H1 (cell line): ENCODE results near the gene ZDHHC20. TPM values are rescaled to one million over a fixed set of nuclear protein-coding genes. Genes with fewer than 3 reads are reported as not detected.

ENCODE experiments used
- CTCF ChIA-PET: fragments of 300-600 bp; sonication (Branson Sonifier 250); formaldehyde crosslinking; loops from one replicate; lab custom pipeline; 2021; ENCODE audit not compliant: partially characterized antibody; lab: Charles Lee
- POLR2A ChIA-PET: fragments of 300-600 bp; sonication (Branson Sonifier 250); formaldehyde crosslinking; loops from one replicate; lab custom pipeline; 2021; ENCODE audit warnings: inconsistent platforms; ENCODE audit not compliant: partially characterized antibody; lab: Charles Lee
- DNase-seq, 2 experiments: peaks; one replicate each; pipeline versions ENCODE4 v3.0.0 to v3.0.0-alpha.2; 2010 to 2022; ENCODE audit warnings: low spot score in 2 of 2, low read depth in 1 of 2, mixed read lengths in 1 of 2
- FAIRE-seq: peaks from 2 replicates; lab custom pipeline; 2011; peaks lifted over from hg19 to GRCh38; lab: Jason Lieb, UNC
- H2AFZ ChIP-seq: 2 replicates; pipeline ENCODE4 v1.8.1; 2012; ENCODE audit warnings: low read length, inconsistent platforms
- H2AK5ac ChIP-seq: 2 replicates; pipeline ENCODE4 v1.6.1; 2013; ENCODE audit warnings: low read depth, low read length
- H2BK120ac ChIP-seq: replicated peaks from 2 replicates; pipeline ENCODE3; 2013; ENCODE audit warnings: low read depth, low read length, inconsistent platforms
- H2BK12ac ChIP-seq: 2 replicates; pipeline ENCODE4 v1.6.1; 2013; ENCODE audit warnings: low read depth, low read length
- H2BK15ac ChIP-seq: 2 replicates; pipeline ENCODE4 v1.6.1; 2013; ENCODE audit warnings: low read length
- H2BK20ac ChIP-seq: 2 replicates; pipeline ENCODE4 v1.6.1; 2013; ENCODE audit warnings: low read length
- H2BK5ac ChIP-seq: 2 replicates; pipeline ENCODE4 v1.6.1; 2013; ENCODE audit warnings: low read depth, low read length
- H3K14ac ChIP-seq: 2 replicates; pipeline ENCODE4 v1.6.1; 2013; ENCODE audit warnings: inconsistent platforms; ENCODE audit not compliant: insufficient read length
- H3K18ac ChIP-seq: 2 replicates; pipeline ENCODE4 v1.6.1; 2013; ENCODE audit warnings: low read length; ENCODE audit errors: extremely low read depth
- H3K23ac ChIP-seq: 2 replicates; pipeline ENCODE4 v1.6.1; 2013; ENCODE audit warnings: inconsistent platforms; ENCODE audit not compliant: insufficient read length
- H3K23me2 ChIP-seq: 2 replicates; pipeline ENCODE4 v1.6.1; 2013; ENCODE audit warnings: low read depth, low read length
- H3K27ac ChIP-seq: 2 replicates; pipeline ENCODE4 v1.6.1; 2011; ENCODE audit warnings: low read depth, low read length, inconsistent platforms
- H3K27me3 ChIP-seq, 4 experiments: replicated peaks in 1 of 4; 1 replicate in 1 of 4; 2 replicates in 3 of 4; pipeline versions ENCODE4 v1.6.1 to v1.8.1; 2011 to 2013; ENCODE audit warnings: low read length in 3 of 4, mild to moderate bottlenecking in 3 of 4, inconsistent platforms in 2 of 4, mixed read lengths in 2 of 4, moderate library complexity in 1 of 4; ENCODE audit not compliant: control insufficient read depth in 3 of 4, insufficient read depth in 3 of 4; ENCODE audit errors: extremely low read depth in 1 of 4
- H3K36me3 ChIP-seq, 4 experiments: 2 replicates each; pipeline versions ENCODE4 v1.6.1 to v1.8.1; 2011 to 2013; ENCODE audit warnings: mild to moderate bottlenecking in 4 of 4, low read length in 3 of 4, moderate library complexity in 2 of 4, control low read depth in 1 of 4, inconsistent platforms in 1 of 4; ENCODE audit not compliant: insufficient read depth in 4 of 4, control insufficient read depth in 2 of 4
- H3K4ac ChIP-seq: replicated peaks from 2 replicates; pipeline ENCODE3; 2013; ENCODE audit warnings: low read length, low read depth, mixed read lengths, inconsistent platforms; ENCODE audit not compliant: insufficient read length
- H3K4me1 ChIP-seq, 4 experiments: replicated peaks in 1 of 4; 1 replicate in 1 of 4; 2 replicates in 3 of 4; pipeline versions ENCODE4 v1.6.1 to v1.8.1; 2011 to 2013; ENCODE audit warnings: low read length in 3 of 4, inconsistent platforms in 2 of 4, mixed read lengths in 1 of 4; ENCODE audit not compliant: insufficient read depth in 4 of 4, control insufficient read depth in 3 of 4
- H3K4me2 ChIP-seq, 2 experiments: 2 replicates each; pipeline versions ENCODE4 v1.6.1 to v1.8.1; 2011 to 2013; ENCODE audit warnings: low read depth in 2 of 2, low read length in 2 of 2, control low read depth in 1 of 2, inconsistent platforms in 1 of 2, mild to moderate bottlenecking in 1 of 2; ENCODE audit not compliant: insufficient read depth in 1 of 2
- H3K4me3 ChIP-seq, 4 experiments: fragments of 200-600, 300-600 bp in 1 of 4; sonication (generic), shearing (Covaris generic), sonication (Bioruptor Twin) in 1 of 4; 2 replicates each; pipeline versions ENCODE4 v1.5.1 to v1.8.1; 2011 to 2016; ENCODE audit warnings: low read length in 4 of 4, low read depth in 3 of 4, control low read depth in 2 of 4, inconsistent platforms in 2 of 4, mild to moderate bottlenecking in 2 of 4, mixed read lengths in 1 of 4, moderate library complexity in 1 of 4; ENCODE audit not compliant: insufficient read depth in 2 of 4; ENCODE audit errors: extremely low read depth in 1 of 4
- H3K56ac ChIP-seq: replicated peaks from 2 replicates; pipeline ENCODE3; 2013; ENCODE audit warnings: low read depth, mild to moderate bottlenecking, mixed read lengths, low read length, inconsistent platforms; ENCODE audit not compliant: insufficient read length
- H3K79me1 ChIP-seq: 2 replicates; pipeline ENCODE4 v1.6.1; 2013; ENCODE audit warnings: low read depth, low read length, control low read depth
- H3K79me2 ChIP-seq, 2 experiments: 2 replicates each; pipeline versions ENCODE4 v1.6.1 to v1.8.1; 2012 to 2013; ENCODE audit warnings: low read length in 2 of 2, mild to moderate bottlenecking in 2 of 2, inconsistent platforms in 1 of 2; ENCODE audit not compliant: insufficient read depth in 2 of 2, control insufficient read depth in 1 of 2
- H3K9ac ChIP-seq, 4 experiments: replicated peaks in 1 of 4; 1 replicate in 1 of 4; 2 replicates in 3 of 4; pipeline versions ENCODE4 v1.6.1 to v1.8.1; 2011 to 2013; ENCODE audit warnings: low read depth in 3 of 4, low read length in 3 of 4, control low read depth in 2 of 4, mild to moderate bottlenecking in 2 of 4, moderate library complexity in 2 of 4, inconsistent platforms in 1 of 4; ENCODE audit errors: extremely low read depth in 1 of 4
- H3K9me3 ChIP-seq, 2 experiments: 2 replicates each; pipeline versions ENCODE4 v1.6.1 to v1.8.1; 2012 to 2013; ENCODE audit warnings: mild to moderate bottlenecking in 2 of 2, moderate library complexity in 2 of 2, control low read depth in 1 of 2, inconsistent platforms in 1 of 2, low read depth in 1 of 2, low read length in 1 of 2, mixed read lengths in 1 of 2; ENCODE audit not compliant: insufficient read depth in 2 of 2
- H4K20me1 ChIP-seq, 2 experiments: replicated peaks in 1 of 2; 2 replicates each; pipeline versions ENCODE3 to v1.8.1; 2011 to 2013; ENCODE audit warnings: inconsistent platforms in 2 of 2, low read length in 2 of 2, mild to moderate bottlenecking in 1 of 2; ENCODE audit not compliant: insufficient read depth in 2 of 2, control insufficient read depth in 1 of 2
- H4K5ac ChIP-seq: 2 replicates; pipeline ENCODE4 v1.6.1; 2013; ENCODE audit warnings: low read length, low read depth, mixed read lengths, inconsistent platforms; ENCODE audit not compliant: insufficient read length
- H4K8ac ChIP-seq: 2 replicates; pipeline ENCODE4 v1.8.0; 2013; ENCODE audit warnings: mild to moderate bottlenecking, moderate library complexity, low read length, inconsistent platforms; ENCODE audit not compliant: insufficient read depth; ENCODE audit errors: extremely low read depth
- H4K91ac ChIP-seq: replicated peaks from 2 replicates; pipeline ENCODE3; 2013; ENCODE audit warnings: low read length, mixed read lengths, inconsistent platforms; ENCODE audit not compliant: insufficient read length
- CBX5 ChIP-seq: fragments of 300-800, 300-1000 bp; sonication (generic); IDR thresholded peaks from 2 replicates; pipeline ENCODE4 v1.7.1; 2016; ENCODE audit warnings: antibody characterized with exemption, low read length, low read depth
- HDAC2 ChIP-seq, 2 experiments: fragments of 300-600 bp in 1 of 2; sonication (generic) in 1 of 2; IDR thresholded peaks; 2 replicates each; pipeline ENCODE4 v1.6.1; 2011 to 2012; ENCODE audit warnings: low read depth in 2 of 2, low read length in 2 of 2, mild to moderate bottlenecking in 2 of 2, moderate library complexity in 2 of 2, borderline replicate concordance in 1 of 2, inconsistent platforms in 1 of 2
- NANOG ChIP-seq: IDR thresholded peaks from 2 replicates; pipeline ENCODE4 v1.6.1; 2011; ENCODE audit warnings: low read length, low read depth, mild to moderate bottlenecking, inconsistent platforms; ENCODE audit not compliant: insufficient read depth, poor library complexity, severe bottlenecking
- WGBS, 2 experiments: shearing (Covaris generic) in 1 of 2; methylation state at CpG; one replicate each; pipeline versions ENCODE4 v1.1.6 to v1.1.7; 2013 to 2015; ENCODE audit warnings: low lambda C conversion rate in 2 of 2, mixed read lengths in 2 of 2, inconsistent platforms in 1 of 2, low coverage in 1 of 2, missing lambda C conversion rate in 1 of 2; ENCODE audit not compliant: insufficient replicate concordance in 2 of 2, insufficient coverage in 1 of 2, insufficient read length in 1 of 2; ENCODE audit errors: extremely low coverage in 1 of 2, missing lambda C conversion rate in 1 of 2; 5-methylcytosine and 5-hydroxymethylcytosine counted together
- polyA plus RNA-seq, 7 experiments: library from polyadenylated mRNA; depleted of rRNA in 3 of 7; stranded (reverse) in 5 of 7; unstranded in 2 of 7; fragments of >200 nt in 5 of 7; fragments of 200-250 nt in 2 of 7; gene quantifications; 1 replicate in 5 of 7; 2 replicates in 1 of 7; 4 replicates in 1 of 7; pipeline versions ENCODE4 v1.2.1 to v1.2.3, GENCODE V29; 2011 to 2013; ENCODE audit warnings: missing spikeins in 2 of 7, mixed read lengths in 2 of 7
- total RNA-seq: library from RNA; stranded (reverse); fragmentation: NEBNext Ultra II Directional; extraction: Animal tissue kit (Norgen Biotek cat#: 25700); gene quantifications from 2 replicates; pipeline ENCODE4 v1.2.1, GENCODE V29; 2021

Gene ZDHHC20
- total and polyA plus RNA-seq, 2 of the 8 experiments (the other 6 are each of a cell fraction or from before 2014, with no cell fraction given), result 16.4 to 89.0 TPM

DNA sequence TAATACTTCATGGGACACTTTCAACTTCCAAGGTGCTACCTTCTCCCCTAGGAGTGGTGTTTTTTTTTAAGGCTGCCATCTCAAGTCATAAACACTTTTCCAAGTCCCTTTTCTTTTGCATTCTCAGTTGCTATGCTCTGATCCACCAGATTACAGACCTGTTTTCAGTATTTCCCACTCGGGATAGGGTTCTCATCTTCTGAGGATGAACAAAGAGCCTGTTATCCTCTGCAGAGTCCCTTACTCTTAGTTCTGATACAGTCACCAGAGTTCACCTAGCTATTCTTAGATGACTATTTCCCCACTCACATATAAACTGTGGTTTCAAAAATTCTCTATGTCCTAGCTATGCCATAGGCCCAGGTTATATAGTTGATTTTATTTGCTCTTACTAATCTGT is 15.9 kb downstream of the ZDHHC20 start:
- no peak overlapping the region for H3K4me2 ChIP-seq
- no peak overlapping the region for H2BK15ac ChIP-seq
- no peak for TF ChIP-seq NANOG
- TF ChIP-seq CBX5, result no peak
- TF ChIP-seq HDAC2 (IDR thresholded peaks at IDR 0.05; ENCODE audit: borderline replicate concordance in 1 of 2, low read depth in 2 of 2, low read length in 2 of 2), result no peak
- TF ChIP-seq, all 59 proteins: peak for 0
- Histone ChIP-seq H4K20me1 (peaks cover 0 to 2% of the 10 kb centered on the region in 2 experiments), H4K91ac (no peak overlapping the region), H3K4me3 (no peak overlapping the region), H3K4me1 (no peaks in the 10 kb centered on the region), H3K23ac (no peak overlapping the region), H4K8ac (no peak overlapping the region), H3K27ac (no peak overlapping the region), H2BK12ac (no peak overlapping the region), H3K18ac (no peak overlapping the region), H3K14ac (no peak overlapping the region), H4K5ac (no peak overlapping the region), H3K9me3 (no peaks in the 10 kb centered on the region; a peak in 1 of 4 replicates), H3K9ac (no peak overlapping the region), H3K79me1 (peaks cover 4% of the 10 kb centered on the region), H3K56ac (no peak overlapping the region), H3K4ac (no peak overlapping the region), H2BK20ac (no peak overlapping the region), H3K23me2 (no peaks in the 10 kb centered on the region), H2BK120ac (no peak overlapping the region), H2BK5ac (no peak overlapping the region), H2AFZ (no peak overlapping the region), H3K79me2 (peaks cover 3 to 83% of the 10 kb centered on the region in 2 experiments; a peak in 3 of 4 replicates), H3K36me3 (peaks cover 0 to 1% (median 0%) of the 10 kb centered on the region in 4 experiments; a peak in 1 of 8 replicates), H2AK5ac (no peak overlapping the region), H3K27me3 (no peaks in the 10 kb centered on the region)
- DNase-seq (no peak), FAIRE-seq (no peak)
- ChIA-PET POLR2A (interaction anchor here (0.7 kb wide), 1 partner anchor 27 kb away, joined by 3 read pairs; no protein-coding TSS in a partner anchor), CTCF (interaction anchor here (0.8 to 0.9 kb wide), 2 partner anchors 9 to 1683 kb away, joined by 3 read pairs; no protein-coding TSS in a partner anchor)
- 89% methylated on average over 1 of the region's 1 CpG; no CpG with 5 or more reads in 1 of the 2 experiments for WGBS, 2 experiments
